Vagina (tissue), 2 donors: ENCODE results near the gene PSMB9.

Experiments
- CTCF ChIP-seq, 3 experiments: fragments of 450-650 bp in 2 of 3; fragments of 200-600 bp in 1 of 3; sonication (generic) in 1 of 3; IDR thresholded peaks; one replicate each; pipeline ENCODE4 v1.5.1; 2017 to 2019; ENCODE audit warnings: antibody characterized with exemption in 3 of 3, mild to moderate bottlenecking in 2 of 3, moderate library complexity in 2 of 3
- POLR2A ChIP-seq, 2 donors: fragments of 450-650 bp; IDR thresholded peaks; one replicate each; pipeline ENCODE4 v1.6.1; 2017; ENCODE audit warnings: antibody characterized with exemption in 2 of 2, mild to moderate bottlenecking in 2 of 2, moderate library complexity in 2 of 2

DNA sequence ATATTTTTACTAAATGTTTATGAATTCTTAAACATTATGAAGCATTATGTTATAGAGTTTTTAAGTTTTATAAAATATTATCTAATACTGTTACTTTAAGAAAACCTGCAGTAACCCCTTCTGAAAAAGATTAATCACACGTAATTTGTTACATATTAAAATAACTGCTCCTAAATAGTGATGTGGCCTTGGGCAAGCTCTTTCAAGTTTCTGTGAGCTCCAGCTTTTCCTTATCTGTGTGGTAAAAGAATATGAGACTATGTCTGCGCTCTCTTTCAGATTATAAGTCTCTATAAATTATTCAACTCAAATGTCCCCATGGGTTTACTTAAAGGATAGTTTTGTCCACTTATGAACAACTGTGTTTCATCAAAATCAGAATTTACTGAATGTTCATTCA is 54.9 kb downstream of the PSMB9 start:
- TF ChIP-seq CTCF (IDR thresholded peaks at IDR 0.05) = no peak
- TF ChIP-seq POLR2A (IDR thresholded peaks at IDR 0.05) = no peak
